Measurements from ENCODE around the gene MND1.

GRCh38 chr4:153407906-153408305 lies 63.4 kb downstream of the MND1 start:
- TF ChIP-seq CTCF (IDR thresholded peaks at IDR 0.05) (no peak), POLR2A (IDR thresholded peaks at IDR 0.05) (no peak)

Data from right lobe of liver (tissue), 4 donors.